Activated CD4-positive, alpha-beta T cell treated with anti-CD3 and anti-CD28 coated beads, Interleukin-2, Interleukin-6, amounts not matched to agents 100 ng/mL and 50 ng/mL, durations not matched to agents 16 hours and 8 hours (primary cell): Measurements from ENCODE around the gene CCBE1.

ENCODE experiments used
- DNase-seq: peaks from one replicate; pipeline ENCODE4 v3.0.0-alpha.2; 2020

Gene CCBE1

GRCh38 chr18:59610546-59611140 lies 86.6 kb downstream of the CCBE1 start:
- no peak for DNase-seq

- DNase-seq: no peak
Measured at GRCh38 chr18:59609654-59610053, 87.6 kb downstream of the CCBE1 start.

- no peak for DNase-seq
Measured at GRCh38 chr18:59607471-59607870, 89.8 kb downstream of the CCBE1 start.

GRCh38 chr18:59607078-59607379 lies 90.2 kb downstream of the CCBE1 start:
- DNase-seq: no peak

- no peak for DNase-seq
Measured at GRCh38 chr18:59606193-59607077, 90.8 kb downstream of the CCBE1 start.

GRCh38 chr18:59605633-59606192 lies 91.5 kb downstream of the CCBE1 start:
- DNase-seq: no peak

- DNase-seq: no peak
Measured at GRCh38 chr18:59604877-59605276, 92.3 kb downstream of the CCBE1 start.

GRCh38 chr18:59597049-59597448 lies 100.2 kb downstream of the CCBE1 start:
- no peak for DNase-seq

- DNase-seq: no peak
Measured at GRCh38 chr18:59593291-59593717, 103.9 kb downstream of the CCBE1 start.

- DNase-seq: no peak
Measured at GRCh38 chr18:59592624-59593023, 104.6 kb downstream of the CCBE1 start.

- no peak for DNase-seq
Measured at GRCh38 chr18:59582395-59582794, 114.8 kb downstream of the CCBE1 start.

GRCh38 chr18:59579509-59579908 lies 117.7 kb downstream of the CCBE1 start:
- DNase-seq: no peak

GRCh38 chr18:59577386-59577655 lies 119.9 kb downstream of the CCBE1 start:
- no peak for DNase-seq

- no peak for DNase-seq
Measured at GRCh38 chr18:59576541-59577385, 120.5 kb downstream of the CCBE1 start.

- DNase-seq: no peak
Measured at GRCh38 chr18:59575995-59576394, 121.2 kb downstream of the CCBE1 start.

- DNase-seq: no peak
Measured at GRCh38 chr18:59573962-59574361, 123.3 kb downstream of the CCBE1 start.

- no peak for DNase-seq
Measured at GRCh38 chr18:59571902-59572301, 125.3 kb downstream of the CCBE1 start.

- no peak for DNase-seq
Measured at GRCh38 chr18:59570796-59571195, 126.4 kb downstream of the CCBE1 start.

GRCh38 chr18:59570101-59570775 lies 127.0 kb downstream of the CCBE1 start:
- no peak for DNase-seq

GRCh38 chr18:59569390-59569791 lies 127.8 kb downstream of the CCBE1 start:
- DNase-seq: no peak

- no peak for DNase-seq
Measured at GRCh38 chr18:59567431-59567830, 129.8 kb downstream of the CCBE1 start.

GRCh38 chr18:59566533-59566971 lies 130.7 kb downstream of the CCBE1 start:
- no peak for DNase-seq

GRCh38 chr18:59565957-59566356 lies 131.3 kb downstream of the CCBE1 start:
- DNase-seq: no peak
